ENCODE measurements around the gene PRKCH. TPM values are rescaled to one million over a fixed set of nuclear protein-coding genes. Genes with fewer than 3 reads are reported as not detected.

Gene PRKCH
- total RNA-seq, 2 donors from 2014 or later: 27.6 to 33.9 TPM

GRCh38 chr14:61516118-61516743, 194.9 kb downstream of the PRKCH start:
- no peaks in the 10 kb centered on the region for H3K9me3 ChIP-seq
- intact Hi-C loops (cut with DNase I): loop anchor here (5.0 kb wide), 1 partner anchor 181 kb away; the partner anchor contains the start of gene HIF1A
- TF ChIP-seq CTCF (IDR thresholded peaks at IDR 0.05) (no peak), POLR2A (IDR thresholded peaks at IDR 0.05) (no peak), POLR2AphosphoS5 (IDR thresholded peaks at IDR 0.05) (no peak)
- WGBS: 60% methylated on average over 2 of the region's 2 CpGs
- no peaks in the 10 kb centered on the region for H3K27me3 ChIP-seq (replicated peaks; ENCODE audit: insufficient read depth)
- DNase-seq (ENCODE audit: low spot score): no peak
- H3K4me1 ChIP-seq (replicated peaks): peaks cover 22% of the 10 kb centered on the region
- no peaks in the 10 kb centered on the region for H3K36me3 ChIP-seq
- H3K4me3 ChIP-seq: no peak overlapping the region
- H3K27ac ChIP-seq: peak overlapping the region; percentile 19 to 81

- TF ChIP-seq POLR2AphosphoS5 (IDR thresholded peaks at IDR 0.05) (no peak), POLR2A (IDR thresholded peaks at IDR 0.05) (no peak), CTCF (IDR thresholded peaks at IDR 0.05) (no peak)
- intact Hi-C loops (cut with DNase I): loop anchor here (5.0 kb wide), 1 partner anchor 180 kb away; the partner anchor contains the start of gene HIF1A
- Histone ChIP-seq H3K27me3 (replicated peaks; ENCODE audit: insufficient read depth) (no peaks in the 10 kb centered on the region), H3K36me3 (no peaks in the 10 kb centered on the region), H3K27ac (peak overlapping the region; percentile 15 to 81), H3K4me3 (no peak overlapping the region), H3K9me3 (no peaks in the 10 kb centered on the region), H3K4me1 (replicated peaks) (peaks cover 22% of the 10 kb centered on the region)
- 31% methylated on average over 9 of the region's 9 CpGs for WGBS
- no peak for DNase-seq (ENCODE audit: low spot score)
Observed at GRCh38 chr14:61516964-61517653, 195.7 kb downstream of the PRKCH start.

- H3K4me1 ChIP-seq (replicated peaks): peaks cover 22% of the 10 kb centered on the region
- peak; percentile 60 for DNase-seq (ENCODE audit: low spot score)
- no peaks in the 10 kb centered on the region for H3K27me3 ChIP-seq (replicated peaks; ENCODE audit: insufficient read depth)
- H3K27ac ChIP-seq: peak overlapping the region; percentile 15 to 81
- WGBS: 42% methylated on average over 6 of the region's 6 CpGs
- H3K4me3 ChIP-seq: no peak overlapping the region
- no peaks in the 10 kb centered on the region for H3K9me3 ChIP-seq
- H3K36me3 ChIP-seq: no peaks in the 10 kb centered on the region
- no peak for TF ChIP-seq POLR2A (IDR thresholded peaks at IDR 0.05)
- no peak for TF ChIP-seq CTCF (IDR thresholded peaks at IDR 0.05)
- no peak for TF ChIP-seq POLR2AphosphoS5 (IDR thresholded peaks at IDR 0.05)
- intact Hi-C loops (cut with DNase I): loop anchor here (5.0 kb wide), 1 partner anchor 179 kb away; the partner anchor contains the start of gene HIF1A
Observed at GRCh38 chr14:61517911-61518384, 196.6 kb downstream of the PRKCH start.

GRCh38 chr14:61518403-61518802, 197.0 kb downstream of the PRKCH start:
- DNase-seq (ENCODE audit: low spot score): no peak
- H3K9me3 ChIP-seq: no peaks in the 10 kb centered on the region
- intact Hi-C loops (cut with DNase I): loop anchor here (5.0 kb wide), 1 partner anchor 179 kb away; the partner anchor contains the start of gene HIF1A
- TF ChIP-seq POLR2AphosphoS5 (IDR thresholded peaks at IDR 0.05) (no peak), POLR2A (IDR thresholded peaks at IDR 0.05) (no peak), CTCF (IDR thresholded peaks at IDR 0.05) (no peak)
- H3K4me3 ChIP-seq: no peak overlapping the region
- peak overlapping the region in 1 of 2 donors; percentile 81 for H3K27ac ChIP-seq
- H3K4me1 ChIP-seq (replicated peaks): peaks cover 22% of the 10 kb centered on the region
- H3K27me3 ChIP-seq (replicated peaks; ENCODE audit: insufficient read depth): no peaks in the 10 kb centered on the region
- H3K36me3 ChIP-seq: no peaks in the 10 kb centered on the region
- WGBS: 41% methylated on average over 2 of the region's 2 CpGs
